Suprapubic skin (tissue), 3 donors: Measurements from ENCODE around the gene ADGRF4.

ENCODE experiments used
- CTCF ChIP-seq, 2 donors: fragments of 200-600 bp in 1 of 2; fragments of 450-650 bp in 1 of 2; sonication (generic) in 1 of 2; IDR thresholded peaks; one replicate each; pipeline ENCODE4 v1.5.1; 2016 to 2019; ENCODE audit warnings: antibody characterized with exemption in 2 of 2, mild to moderate bottlenecking in 1 of 2, moderate library complexity in 1 of 2
- POLR2A ChIP-seq, 2 donors: fragments of 450-650 bp; IDR thresholded peaks; one replicate each; pipeline ENCODE4 v1.6.1; 2017; ENCODE audit warnings: antibody characterized with exemption in 2 of 2, mild to moderate bottlenecking in 2 of 2, moderate library complexity in 2 of 2

GRCh38 chr6:47680724-47681123, 17.7 kb upstream of the ADGRF4 start:
- no peak for TF ChIP-seq POLR2A (IDR thresholded peaks at IDR 0.05)
- no peak for TF ChIP-seq CTCF (IDR thresholded peaks at IDR 0.05)
